Stimulated activated CD4-positive, alpha-beta T cell treated with anti-CD3 and anti-CD28 coated beads, TNF-alpha, amount 100 ng/mL, for 1 hour (primary cell): Measurements from ENCODE around the gene TRIM43B.
"Not testable (repeated sequence)": the region's sequence is repeated elsewhere in the genome, so short reads cannot be mapped to it uniquely, and the experiment has no call there.

Experiments
- DNase-seq, 3 donors: peaks; one replicate each; pipeline ENCODE4 v3.0.0-alpha.2; 2020; ENCODE audit warnings: low read depth in 3 of 3, low spot score in 1 of 3

TRIM43B gene

GRCh38 chr2:95434507-95435076, 50.0 kb downstream of the TRIM43B start:
- DNase-seq = not testable (repeated sequence)

GRCh38 chr2:95433973-95434372, 50.6 kb downstream of the TRIM43B start:
- DNase-seq = not testable (repeated sequence)

- DNase-seq = not testable (repeated sequence)
These were observed 51.2 kb downstream of the TRIM43B start for GRCh38 chr2:95433373-95433772.

GRCh38 chr2:95429748-95430467, 54.6 kb downstream of the TRIM43B start:
- DNase-seq = not testable (repeated sequence)

GRCh38 chr2:95427196-95427867, 57.2 kb downstream of the TRIM43B start:
- DNase-seq = not testable (repeated sequence)
